GM12872 (cell line): ENCODE measurements around the gene TH.

ENCODE experiments used
- TF ChIP-seq, protein P1 (sequence below): IDR thresholded peaks from 3 replicates; pipeline ENCODE4 v1.5.1; 2011; ENCODE audit warnings: low read depth, mild to moderate bottlenecking, low read length, moderate library complexity; ENCODE audit not compliant: insufficient read depth

Gene TH

DNA sequence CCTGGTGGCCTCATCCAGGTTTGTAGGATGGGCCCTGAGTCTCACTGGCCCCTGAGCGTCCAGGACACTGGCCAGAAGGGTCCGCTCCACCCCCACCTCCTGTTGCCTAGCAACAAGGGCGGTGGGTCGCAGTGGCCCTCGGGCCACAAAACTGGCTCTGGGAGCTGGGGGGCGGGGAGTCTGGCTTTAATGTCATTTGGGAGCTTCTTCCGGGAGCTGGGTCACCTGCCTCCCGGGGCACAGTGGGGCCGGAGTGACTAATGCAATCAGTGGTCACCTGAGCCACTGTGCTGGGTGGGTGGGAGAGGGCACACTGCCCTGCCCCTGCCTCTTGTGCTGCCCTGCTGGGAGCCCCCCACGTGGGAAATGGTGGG lies 2.6 kb downstream of the TH start:
- TF ChIP-seq, protein P1, sequence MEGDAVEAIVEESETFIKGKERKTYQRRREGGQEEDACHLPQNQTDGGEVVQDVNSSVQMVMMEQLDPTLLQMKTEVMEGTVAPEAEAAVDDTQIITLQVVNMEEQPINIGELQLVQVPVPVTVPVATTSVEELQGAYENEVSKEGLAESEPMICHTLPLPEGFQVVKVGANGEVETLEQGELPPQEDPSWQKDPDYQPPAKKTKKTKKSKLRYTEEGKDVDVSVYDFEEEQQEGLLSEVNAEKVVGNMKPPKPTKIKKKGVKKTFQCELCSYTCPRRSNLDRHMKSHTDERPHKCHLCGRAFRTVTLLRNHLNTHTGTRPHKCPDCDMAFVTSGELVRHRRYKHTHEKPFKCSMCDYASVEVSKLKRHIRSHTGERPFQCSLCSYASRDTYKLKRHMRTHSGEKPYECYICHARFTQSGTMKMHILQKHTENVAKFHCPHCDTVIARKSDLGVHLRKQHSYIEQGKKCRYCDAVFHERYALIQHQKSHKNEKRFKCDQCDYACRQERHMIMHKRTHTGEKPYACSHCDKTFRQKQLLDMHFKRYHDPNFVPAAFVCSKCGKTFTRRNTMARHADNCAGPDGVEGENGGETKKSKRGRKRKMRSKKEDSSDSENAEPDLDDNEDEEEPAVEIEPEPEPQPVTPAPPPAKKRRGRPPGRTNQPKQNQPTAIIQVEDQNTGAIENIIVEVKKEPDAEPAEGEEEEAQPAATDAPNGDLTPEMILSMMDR, result no peak

DNA sequence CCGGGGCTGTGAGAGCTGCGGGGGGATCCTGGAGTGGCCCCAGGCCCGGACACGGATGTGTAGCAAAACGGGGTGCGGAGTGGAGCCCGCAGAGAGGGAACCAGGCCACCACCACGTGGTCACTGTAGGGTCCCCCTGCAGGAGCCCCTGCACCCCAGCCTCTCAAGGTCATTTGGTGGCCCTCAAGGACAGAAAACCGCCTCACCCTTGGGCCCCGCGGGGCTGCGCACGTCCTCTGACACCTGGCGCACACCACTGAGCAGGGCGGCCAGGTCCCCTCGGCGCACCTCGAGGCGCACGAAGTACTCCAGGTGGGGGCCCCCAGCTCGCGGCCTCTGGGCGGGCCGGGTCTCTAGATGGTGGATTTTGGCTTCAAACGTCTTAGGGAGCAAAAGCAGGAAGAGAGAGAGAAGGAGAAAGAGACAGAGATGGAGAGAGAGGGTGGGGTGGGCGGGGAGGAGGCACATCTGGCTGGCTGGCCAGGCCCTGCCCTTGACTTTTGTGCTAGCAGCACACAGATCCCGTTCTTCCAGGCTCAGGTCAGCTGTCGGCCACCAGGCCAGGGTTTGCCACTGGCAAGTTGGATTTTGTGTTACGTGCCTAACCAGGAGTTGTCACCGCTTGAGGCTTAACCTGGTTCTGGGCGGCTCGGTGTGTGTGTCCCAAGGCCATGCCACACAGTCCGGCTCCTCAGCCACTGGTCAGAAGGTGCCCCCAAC lies 3.2 kb downstream of the TH start:
- TF ChIP-seq, protein P1, result no peak

DNA sequence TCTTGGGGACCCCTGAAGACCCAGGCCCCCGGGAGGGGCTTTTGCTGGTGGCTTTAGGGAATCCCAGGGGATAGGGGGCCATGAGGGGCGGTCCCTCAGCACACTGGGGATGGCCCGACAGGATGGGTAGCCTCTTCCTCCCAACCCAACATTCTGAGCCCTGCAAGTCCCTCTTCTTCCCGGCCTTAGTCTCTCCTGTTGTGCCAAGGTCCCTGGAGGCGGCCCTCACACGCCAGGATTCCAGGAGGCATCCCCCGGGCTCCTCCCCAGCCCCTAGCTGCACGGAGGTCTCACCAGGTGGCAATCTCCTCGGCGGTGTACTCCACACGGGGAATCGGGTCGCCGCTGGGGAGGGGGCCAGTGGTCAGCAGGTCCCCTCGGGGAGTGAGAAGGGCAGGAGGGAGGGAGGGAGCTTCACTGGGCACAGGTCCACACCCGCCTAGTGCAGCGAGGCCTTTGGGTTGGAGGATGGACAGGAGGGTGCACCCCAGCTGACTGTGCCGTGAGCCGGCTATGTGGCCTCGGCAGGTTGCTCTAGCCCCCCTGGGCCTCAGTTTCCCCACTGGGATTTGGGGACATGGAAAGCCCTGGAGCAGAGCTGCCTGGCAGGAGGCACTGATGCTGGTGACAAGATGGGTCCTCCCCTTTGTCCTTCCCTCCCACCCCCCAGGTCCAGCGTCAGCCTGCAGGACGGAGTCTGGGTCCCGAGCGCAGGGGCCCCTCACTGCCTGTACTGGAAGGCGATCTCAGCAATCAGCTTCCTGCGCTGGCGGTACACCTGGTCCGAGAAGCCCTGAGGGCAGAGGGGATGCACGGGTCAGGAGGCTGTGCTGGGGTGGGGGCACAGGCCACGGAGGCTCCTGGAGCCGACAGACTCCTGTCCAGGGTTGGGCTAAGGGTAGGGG lies 4.2 kb downstream of the TH start:
- TF ChIP-seq, protein P1, result no peak

DNA sequence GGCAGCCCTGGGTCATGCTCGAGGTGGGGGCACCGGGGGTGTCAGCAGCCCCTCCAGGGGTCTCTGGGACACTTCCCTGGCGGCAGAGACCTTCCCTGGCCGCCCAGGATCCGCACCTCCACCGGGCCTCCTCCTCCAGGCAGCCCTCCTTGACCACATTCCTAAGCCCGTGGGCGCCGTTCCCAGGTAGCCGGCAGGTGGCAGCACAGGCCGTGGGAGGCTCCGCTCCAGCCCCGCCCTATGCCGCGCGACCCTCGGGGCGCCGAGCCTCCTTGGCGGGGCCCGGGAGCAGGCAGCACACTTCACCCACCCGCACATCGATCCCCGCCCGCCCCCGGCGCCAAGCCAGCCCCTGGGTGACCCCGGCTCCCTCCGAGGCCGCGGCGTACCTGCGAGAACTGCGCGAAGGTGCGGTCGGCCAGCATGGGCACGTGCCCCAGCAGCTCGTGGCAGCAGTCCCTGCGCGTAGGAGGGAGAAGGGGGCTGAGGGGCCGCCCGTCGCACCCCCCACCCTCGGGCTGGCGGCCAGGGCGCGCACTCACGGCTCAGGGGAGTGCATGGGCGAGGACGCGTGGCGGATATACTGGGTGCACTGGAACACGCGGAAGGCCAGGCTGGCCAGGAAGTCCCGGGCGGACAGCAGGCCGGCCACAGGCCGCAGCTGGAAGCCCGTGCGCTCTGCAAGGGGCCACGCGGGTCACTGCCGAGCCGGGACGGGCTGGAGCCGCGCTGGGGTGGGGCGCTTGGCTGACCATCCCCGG lies 5.3 kb downstream of the TH start:
- TF ChIP-seq, protein P1, result peak; percentile 56

DNA sequence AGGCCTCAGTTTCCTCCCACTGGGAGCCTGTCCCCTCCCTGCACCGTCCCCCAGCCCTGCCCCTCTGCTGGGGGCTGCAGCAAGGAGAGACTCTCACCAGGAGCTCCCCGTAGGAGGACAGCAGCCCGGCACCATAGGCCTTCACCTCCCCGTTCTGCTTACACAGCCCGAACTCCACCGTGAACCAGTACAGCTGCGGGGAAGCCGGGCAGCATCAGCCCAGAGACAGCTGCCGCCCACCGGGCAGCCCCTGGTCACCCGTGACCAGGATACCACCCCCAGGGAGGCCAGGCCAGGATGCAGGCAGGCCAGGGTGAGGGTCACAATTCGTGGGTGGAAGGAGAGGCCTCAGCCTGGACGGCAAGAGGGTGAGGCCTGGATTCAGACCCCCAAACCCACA lies 6.0 kb downstream of the TH start:
- TF ChIP-seq, protein P1, result no peak

DNA sequence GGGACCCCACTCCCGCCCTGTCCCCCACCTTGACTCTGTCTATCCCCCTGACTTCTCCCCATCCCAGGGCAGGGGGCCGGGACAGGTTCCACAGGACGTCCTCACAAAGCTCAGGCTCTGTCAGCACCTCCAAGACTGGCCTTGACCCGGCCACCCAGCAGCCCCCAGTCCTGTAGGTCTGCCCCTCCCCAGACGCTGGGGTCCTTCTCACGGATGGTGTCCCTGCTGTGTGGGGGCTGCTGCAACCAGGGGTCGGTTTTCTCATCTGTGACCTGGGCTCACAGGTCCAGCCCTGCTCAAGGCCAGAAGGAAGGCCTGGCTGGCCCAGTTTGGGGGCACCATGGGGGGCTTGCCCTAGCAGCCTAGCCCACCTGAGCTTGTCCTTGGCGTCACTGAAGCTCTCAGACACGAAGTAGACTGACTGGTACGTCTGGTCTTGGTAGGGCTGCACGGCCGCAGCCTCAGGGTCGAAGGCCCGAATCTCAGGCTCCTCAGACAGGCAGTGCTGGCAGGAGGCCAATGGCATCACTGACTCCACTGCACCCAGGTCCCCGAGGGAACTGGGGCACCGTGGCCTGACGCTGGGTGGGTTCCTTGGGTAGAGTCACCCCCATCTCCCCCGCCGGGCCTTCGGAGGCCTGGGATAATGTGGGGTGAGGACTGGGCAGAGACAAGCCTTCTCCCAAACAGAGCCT lies 6.6 kb downstream of the TH start:
- TF ChIP-seq, protein P1, result no peak
